NCI-H748 treated with DMSO at 0.1 percent for 48 hours (cell line): Measurements from ENCODE around the gene CRHBP.
"Not testable (repeated sequence)": the region's sequence is repeated elsewhere in the genome, so short reads cannot be mapped to it uniquely, and the experiment has no call there.

Experiments used
- DNase-seq: peaks from one replicate; lab custom pipeline; 2025; lab: John Stamatoyannopoulos, UW

Gene CRHBP, protein sequence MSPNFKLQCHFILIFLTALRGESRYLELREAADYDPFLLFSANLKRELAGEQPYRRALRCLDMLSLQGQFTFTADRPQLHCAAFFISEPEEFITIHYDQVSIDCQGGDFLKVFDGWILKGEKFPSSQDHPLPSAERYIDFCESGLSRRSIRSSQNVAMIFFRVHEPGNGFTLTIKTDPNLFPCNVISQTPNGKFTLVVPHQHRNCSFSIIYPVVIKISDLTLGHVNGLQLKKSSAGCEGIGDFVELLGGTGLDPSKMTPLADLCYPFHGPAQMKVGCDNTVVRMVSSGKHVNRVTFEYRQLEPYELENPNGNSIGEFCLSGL

DNA sequence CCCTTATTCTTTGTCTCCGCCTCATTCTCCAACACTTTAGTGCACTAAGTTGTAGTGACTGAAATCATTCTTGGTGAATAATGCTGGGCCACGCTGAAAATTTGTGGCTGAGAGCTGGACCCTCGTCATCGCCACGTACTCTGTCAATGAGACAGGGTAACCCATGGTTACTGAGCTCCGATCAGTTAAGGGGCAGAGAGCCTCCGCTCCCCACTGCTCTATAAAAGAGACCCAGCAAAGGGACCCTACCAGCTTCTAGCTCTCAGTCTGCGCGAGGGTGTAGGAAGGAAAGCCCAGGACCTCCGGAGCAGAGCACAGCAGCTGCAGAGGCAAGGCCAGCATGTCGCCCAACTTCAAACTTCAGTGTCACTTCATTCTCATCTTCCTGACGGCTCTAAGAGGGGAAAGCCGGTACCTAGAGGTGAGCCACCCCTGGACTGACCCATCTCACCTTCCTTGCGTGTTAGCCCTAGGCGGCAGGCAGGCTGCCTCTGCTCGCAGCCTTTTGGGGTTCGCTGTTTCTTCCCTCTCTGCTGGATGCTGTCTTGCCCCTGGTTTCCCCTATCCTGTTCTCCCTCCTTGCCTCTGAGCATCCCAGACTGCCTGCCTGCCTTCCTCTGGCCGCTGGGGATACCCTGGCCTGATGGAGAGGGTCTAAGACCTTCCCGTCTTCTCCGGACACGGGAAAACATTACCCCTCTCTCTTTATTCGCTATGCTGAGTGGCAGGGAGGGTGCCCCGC lies at the start of gene CRHBP:
Gene CRHBP, plus strand, starts transcription at position 251 of the 742 bp plus-strand sequence. Its CDS starts 90 bp downstream, at position 341.
- DNase-seq: no peak

GRCh38 chr5:76908166-76908565 lies 44.7 kb upstream of the CRHBP start:
- no peak for DNase-seq

DNA sequence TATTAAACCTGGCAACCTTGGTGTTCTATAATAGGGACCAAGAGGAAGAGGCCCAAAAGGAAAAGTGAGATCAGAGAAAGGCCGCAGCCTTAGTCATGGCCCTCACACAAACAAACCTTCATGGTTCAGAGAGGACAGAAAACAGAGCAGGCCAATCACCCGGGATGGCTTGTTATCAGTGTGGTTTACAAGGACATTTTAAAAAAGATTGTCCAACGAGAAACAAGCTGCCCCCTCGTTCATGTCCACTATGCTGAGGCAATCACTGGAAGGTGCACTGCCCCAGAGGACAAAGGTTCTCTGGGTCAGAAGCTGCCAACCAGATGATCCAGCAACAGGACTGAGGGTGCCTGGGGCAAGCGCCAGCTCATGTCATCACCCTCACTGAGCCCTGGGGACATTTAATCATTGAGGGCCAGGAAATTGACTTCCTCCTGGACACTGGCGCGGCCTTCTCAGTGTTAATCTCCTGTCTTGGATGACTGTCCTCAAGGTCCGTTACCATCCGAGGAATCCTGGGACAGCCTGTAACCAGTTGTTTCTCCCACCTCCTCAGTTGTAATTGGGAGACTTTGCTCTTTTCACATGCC lies 42.4 kb upstream of the CRHBP start:
- not testable (repeated sequence) for DNase-seq

GRCh38 chr5:76914671-76915070 lies 38.2 kb upstream of the CRHBP start:
- DNase-seq: not testable (repeated sequence)

DNA sequence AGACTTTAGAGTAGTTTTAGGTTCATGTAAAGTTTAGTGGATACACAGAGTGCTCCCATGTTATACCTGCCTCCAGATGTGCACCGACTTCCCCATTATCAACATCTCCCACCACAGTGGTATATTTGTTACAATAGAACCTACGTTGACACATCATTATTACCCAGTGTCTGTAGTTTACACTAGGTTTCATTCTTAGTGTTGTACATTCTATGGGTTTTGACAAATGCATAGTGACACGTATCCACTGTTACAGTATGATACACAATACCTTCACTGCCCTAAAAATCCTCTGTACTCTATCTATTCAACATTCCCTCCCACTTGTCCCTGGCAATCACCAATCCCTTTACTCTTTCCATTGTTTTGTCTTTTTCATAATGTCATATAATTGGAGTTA lies 34.3 kb upstream of the CRHBP start:
- no peak for DNase-seq

GRCh38 chr5:76920491-76920890 lies 32.4 kb upstream of the CRHBP start:
- DNase-seq: no peak

DNA sequence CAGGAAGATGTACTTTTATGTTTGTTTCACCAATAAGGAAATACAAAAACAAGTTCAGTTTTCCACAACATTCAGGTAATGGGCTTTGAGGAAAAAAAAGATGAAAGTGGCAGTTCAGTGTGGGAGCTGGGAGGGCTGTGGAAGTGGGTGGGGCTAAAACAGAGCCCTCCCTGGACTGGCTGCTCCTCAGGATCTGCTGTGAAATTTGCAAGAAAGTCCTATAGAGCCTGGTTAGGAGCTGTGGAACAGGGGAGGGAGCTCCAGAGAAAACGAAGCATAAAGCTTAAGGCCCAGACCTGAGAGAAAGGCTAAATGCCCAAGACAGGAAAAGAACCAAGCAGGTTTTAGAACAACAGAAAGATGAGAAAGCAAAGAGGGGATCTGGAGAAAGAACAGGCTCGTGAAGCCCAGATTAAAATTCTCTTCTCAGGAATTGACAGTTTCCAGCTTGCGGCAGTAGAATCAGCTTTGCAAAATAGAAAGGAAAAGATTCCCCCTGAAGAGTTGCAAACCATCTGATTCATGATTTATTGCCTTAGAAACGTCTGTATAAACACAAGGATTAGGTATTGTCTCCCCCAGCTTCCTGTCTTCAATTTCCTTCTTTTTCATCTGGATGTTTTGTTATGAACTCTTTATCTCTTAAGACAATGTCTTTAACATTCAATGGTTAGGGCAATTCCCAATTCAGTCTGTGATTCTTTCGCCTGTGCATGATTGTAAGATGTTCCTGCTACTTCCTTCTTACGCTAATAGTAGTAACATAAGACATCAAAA lies 26.3 kb upstream of the CRHBP start:
- no peak for DNase-seq

DNA sequence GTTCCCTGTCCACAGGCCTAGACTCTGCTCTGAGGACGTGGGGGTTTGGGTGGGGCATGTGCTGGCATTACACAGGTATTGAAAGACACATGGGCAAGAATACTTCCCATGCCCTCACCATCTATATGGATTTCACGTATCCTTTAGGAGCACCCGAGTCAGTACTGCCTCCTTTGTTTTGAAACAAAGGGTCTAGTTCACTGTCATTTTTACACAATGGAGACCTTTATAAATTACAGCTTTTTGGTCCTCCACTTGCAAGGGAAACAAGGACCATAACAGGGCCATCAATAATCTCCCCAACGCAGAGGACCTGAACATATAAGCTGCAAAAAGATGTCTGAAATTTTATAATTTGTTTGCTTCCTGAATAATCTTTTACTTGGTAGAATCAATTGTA lies 24.9 kb upstream of the CRHBP start:
- no peak for DNase-seq

- DNase-seq: no peak
These were observed 22.8 kb upstream of the CRHBP start for GRCh38 chr5:76930083-76930482.

- no peak for DNase-seq
These were observed 14.7 kb upstream of the CRHBP start for GRCh38 chr5:76938177-76938576.

- no peak for DNase-seq
These were observed 11.8 kb upstream of the CRHBP start for GRCh38 chr5:76941000-76941399.

DNA sequence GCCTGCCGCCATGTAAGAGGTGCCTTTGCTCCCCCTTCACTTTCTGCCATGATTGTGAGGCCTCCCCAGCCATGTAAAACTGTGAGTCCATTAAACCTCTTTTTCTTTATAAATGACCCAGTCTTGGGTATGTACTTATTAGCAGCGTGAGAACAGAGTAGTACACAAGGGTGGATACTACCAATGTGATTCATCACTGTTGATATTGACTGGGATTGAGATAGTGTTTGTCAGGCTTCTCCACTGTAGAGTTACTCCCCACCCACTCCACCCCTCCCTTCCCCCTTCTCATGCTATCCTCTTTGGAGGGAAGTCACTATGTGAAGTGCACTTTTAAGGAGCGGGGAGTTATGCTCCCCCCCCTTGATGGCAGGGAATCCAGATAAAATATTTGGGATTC lies 11.4 kb upstream of the CRHBP start:
- no peak for DNase-seq

- DNase-seq: no peak
These were observed 10.3 kb upstream of the CRHBP start for GRCh38 chr5:76942581-76942980.

- DNase-seq: no peak
These were observed 9.8 kb upstream of the CRHBP start for GRCh38 chr5:76943006-76943405.

- no peak for DNase-seq
These were observed 8.2 kb upstream of the CRHBP start for GRCh38 chr5:76944638-76945037.

- not testable (repeated sequence) for DNase-seq
These were observed 7.6 kb upstream of the CRHBP start for GRCh38 chr5:76945238-76945637.

DNA sequence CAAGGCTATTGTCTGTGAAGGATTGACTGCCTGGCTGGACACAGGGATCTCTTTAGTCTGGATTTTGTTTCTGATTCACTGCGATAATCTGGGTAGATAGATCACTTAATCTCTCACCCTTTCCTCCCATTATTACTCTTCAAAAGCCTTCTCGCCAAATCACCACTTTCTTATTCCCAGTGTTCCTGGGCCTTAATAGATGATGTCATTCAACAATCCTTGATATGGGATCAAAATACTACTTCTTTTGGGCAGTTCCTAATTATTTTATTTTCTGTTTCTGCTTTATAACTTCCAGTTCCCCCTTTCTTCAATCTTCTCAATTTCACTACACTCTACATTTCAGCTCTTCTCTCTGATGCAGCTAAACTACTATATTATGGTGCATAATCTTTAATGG lies 6.8 kb upstream of the CRHBP start:
- no peak for DNase-seq

DNA sequence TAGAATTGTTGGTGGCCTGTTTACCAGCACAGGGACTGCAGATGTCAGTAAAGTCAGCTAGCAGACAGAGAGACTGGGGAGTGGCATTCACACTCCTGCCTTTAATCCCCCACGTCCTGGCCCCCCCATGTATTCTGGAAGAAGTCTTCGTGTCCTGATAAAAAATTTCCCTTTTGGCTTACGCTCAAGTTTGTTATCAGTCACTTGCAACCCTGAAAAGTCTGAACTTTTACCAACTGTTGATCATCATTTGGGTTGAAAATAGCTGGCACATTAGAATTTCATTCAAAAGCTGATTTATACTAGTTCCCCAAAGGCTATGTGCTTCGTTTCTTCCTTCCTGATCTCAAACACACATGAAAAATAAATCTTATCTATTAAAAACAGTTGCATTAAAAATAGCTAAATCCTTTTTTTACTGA lies 5.8 kb upstream of the CRHBP start:
- no peak for DNase-seq

- no peak for DNase-seq
These were observed 922 bp downstream of the CRHBP start for GRCh38 chr5:76953551-76954382.

GRCh38 chr5:76954383-76954763 lies 1.5 kb downstream of the CRHBP start:
- no peak for DNase-seq

GRCh38 chr5:76956033-76956432 lies 3.2 kb downstream of the CRHBP start:
- no peak for DNase-seq
